A549 treated with CpdA at 1 μM for 4 hours (cell line): Measurements from ENCODE around the gene CISD1. TPM values are rescaled to one million over a fixed set of nuclear protein-coding genes. Genes with fewer than 3 reads are reported as not detected.

Source experiments
- total RNA-seq: library from RNA; stranded (reverse); fragments of 200-300 nt; extraction: Qiagen RNA extraction; gene quantifications from 5 replicates; pipeline ENCODE4 v1.2.3, GENCODE V29; 2022; ENCODE audit warnings: low read depth

CISD1 gene
- total RNA-seq, result 37.9 to 58.3 TPM (median 55.9 TPM) in 5 replicates

GRCh38 chr10:58268946-58269781, at the start of gene CISD1:
Gene CISD1 (plus strand): TSS chr10:58269162. CDS start chr10:58269274, 112 bp downstream.

GRCh38 chr10:58267713-58268453, 1.1 kb upstream of the CISD1 start, which contains the start of gene IPMK:
Gene IPMK (minus strand): TSS chr10:58267894. CDS start chr10:58267611, 283 bp downstream.

GRCh38 chr10:58334817-58335305, 65.9 kb downstream of the CISD1 start, which contains the start of gene UBE2D1:
Gene UBE2D1 (plus strand): TSS chr10:58335006. CDS start chr10:58335202, 196 bp downstream.

Other genes starting within 250 kb of the CISD1 start
- 2.0 to 3.0 TPM (median 2.1 TPM) in 5 replicates for gene IPMK, start 1.3 kb upstream of the CISD1 start, total RNA-seq
- 15.2 to 23.0 TPM (median 21.0 TPM) in 5 replicates for gene UBE2D1, start 65.8 kb downstream of the CISD1 start, total RNA-seq
- gene TFAM, start 116.2 kb downstream of the CISD1 start, total RNA-seq, result 67.8 to 105 TPM (median 74.7 TPM) in 5 replicates
- 21.5 to 30.1 TPM (median 23.6 TPM) in 5 replicates for gene BICC1, start 243.7 kb downstream of the CISD1 start, total RNA-seq